GM12873 (cell line): ENCODE results near the gene HLA-DQA1.

Experiments
- CTCF ChIP-seq: IDR thresholded peaks from 2 replicates; pipeline ENCODE4 v1.5.1; 2012; ENCODE audit warnings: low read depth, mild to moderate bottlenecking, moderate library complexity, low read length, control low read depth; ENCODE audit not compliant: insufficient read depth; ENCODE audit errors: missing control alignments

The HLA-DQA1 gene

GRCh38 chr6:32637219-32637880, at the start of gene HLA-DQA1:
HLA-DQA1 (plus strand) TSS chr6:32637406; CDS start chr6:32637459, 53 bp downstream.
- no peak for TF ChIP-seq CTCF

DNA sequence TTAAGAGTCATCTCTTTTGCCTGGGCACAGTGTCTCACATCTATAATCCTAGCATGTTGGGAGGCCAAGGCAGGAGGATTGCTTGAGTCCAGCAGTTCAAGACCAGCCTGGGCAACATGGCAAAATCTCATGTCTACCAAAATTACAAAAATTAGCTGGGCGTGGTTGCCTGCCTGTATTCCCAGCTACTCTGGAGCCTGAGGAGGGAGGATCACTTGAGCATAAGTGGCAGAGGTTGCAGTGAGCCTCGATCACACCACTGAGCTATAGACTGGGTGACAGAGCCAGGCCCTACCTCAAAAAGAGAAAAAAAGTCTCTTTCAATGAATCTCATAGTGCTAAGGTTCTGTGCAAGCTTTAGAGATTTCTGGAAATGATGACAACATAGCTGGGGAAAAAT, 49.0 kb upstream of the HLA-DQA1 start:
- TF ChIP-seq CTCF: no peak

DNA sequence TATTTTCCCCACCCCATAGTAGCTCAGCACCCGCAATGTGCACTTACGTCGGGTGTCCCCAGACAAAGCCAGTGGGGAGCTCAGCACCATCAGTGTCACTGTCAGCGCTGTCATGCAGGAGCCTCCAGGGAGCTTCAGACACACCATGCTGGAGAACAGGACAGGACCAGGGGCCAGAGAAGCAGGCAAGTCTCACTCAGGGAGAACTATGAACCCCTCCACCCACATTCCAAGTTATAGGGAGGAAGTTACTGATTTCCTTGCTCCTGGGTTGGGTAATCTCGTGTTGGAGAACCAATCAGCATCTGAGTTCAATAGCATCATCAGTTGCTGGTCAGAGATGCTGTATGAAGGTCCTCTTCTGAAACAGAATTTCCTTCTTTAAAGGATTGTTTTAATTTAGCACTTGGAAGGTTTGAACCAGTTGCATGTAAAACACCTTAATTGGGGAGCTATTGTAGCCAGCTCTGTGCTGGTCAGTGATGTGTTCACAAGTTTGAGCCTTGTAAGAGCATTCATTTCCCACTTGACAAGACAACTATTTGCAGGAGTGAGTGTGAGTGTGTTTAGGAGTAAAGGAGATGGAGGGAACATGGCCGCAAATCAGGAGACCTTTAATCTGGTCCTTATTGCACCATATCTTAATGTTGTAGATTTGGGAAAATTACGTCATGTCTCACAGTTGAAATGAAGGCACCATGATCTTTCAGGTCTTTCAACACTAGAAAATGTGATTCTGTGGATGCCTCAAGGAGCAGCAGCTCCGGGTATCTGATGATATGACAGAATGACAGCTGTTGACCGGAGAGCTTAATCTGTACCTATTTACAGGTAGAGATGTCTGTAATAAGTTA, 47.4 kb upstream of the HLA-DQA1 start, which contains the start of gene HLA-DRB1:
TSS of gene HLA-DRB1 (minus strand) at position 253 of the 854 bp plus-strand sequence. CDS start at position 147, 106 bp downstream.
- TF ChIP-seq CTCF: no peak

- no peak for TF ChIP-seq CTCF
Observed at GRCh38 chr6:32597024-32597423, 40.2 kb upstream of the HLA-DQA1 start.

DNA sequence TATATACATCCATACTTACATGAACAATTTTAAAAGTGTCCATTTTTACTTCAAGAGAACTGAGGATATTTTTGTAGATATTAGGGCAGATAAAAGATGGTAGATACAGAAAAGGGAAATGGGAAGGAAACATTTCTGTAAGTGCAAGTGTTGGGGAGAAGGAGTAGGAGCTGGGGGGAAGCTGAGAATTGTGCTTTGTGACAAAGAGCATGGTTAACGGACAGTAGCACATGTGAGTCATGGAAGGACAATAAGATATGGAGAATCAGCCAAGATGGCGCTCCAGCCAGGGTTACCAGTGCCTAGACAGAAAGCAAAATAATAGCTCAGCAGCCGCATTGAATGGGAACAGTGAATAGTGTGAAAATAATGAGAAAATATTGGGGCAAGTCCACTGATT, 34.8 kb upstream of the HLA-DQA1 start:
- no peak for TF ChIP-seq CTCF

GRCh38 chr6:32603222-32603621, 34.0 kb upstream of the HLA-DQA1 start:
- no peak for TF ChIP-seq CTCF

DNA sequence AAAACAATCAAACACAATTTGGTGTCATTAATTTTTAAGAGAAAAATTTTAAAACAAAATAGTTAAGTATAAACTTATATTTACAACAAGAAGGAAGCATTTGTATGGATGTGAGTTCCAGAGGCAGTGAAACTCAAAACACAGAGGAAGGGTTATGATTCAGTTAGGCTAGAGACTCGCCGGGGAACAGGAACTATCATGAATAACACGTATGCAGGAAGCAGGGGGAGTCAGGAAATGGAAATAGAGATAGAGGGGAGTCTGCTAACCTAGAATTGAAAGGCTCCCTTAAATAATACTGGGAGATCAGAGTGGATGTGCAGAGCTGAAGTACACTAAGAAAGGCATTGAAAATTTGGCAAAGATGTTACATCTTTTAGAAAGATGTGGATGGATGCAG, 33.3 kb upstream of the HLA-DQA1 start:
- TF ChIP-seq CTCF: no peak
